Lung (tissue), 12 donors: ENCODE results near the gene EFCAB9. TPM values are rescaled to one million over a fixed set of nuclear protein-coding genes. Genes with fewer than 3 reads are reported as not detected.

Source experiments
- ATAC-seq: fragments of 200-7000 bp; cut with Tn5 transposase; one replicate; pipeline ENCODE4 v1.9.1; 2020; ENCODE audit warnings: moderate number of reproducible peaks; ENCODE audit not compliant: insufficient read depth, low FRiP score
- DNase-seq, 3 donors: peaks; one replicate each; pipeline ENCODE4 v3.0.0-alpha.2; 2013 to 2017
- H3K27ac ChIP-seq, 2 donors: one replicate each; pipeline ENCODE4 v1.5.1; 2013; ENCODE audit warnings: mild to moderate bottlenecking in 2 of 2, moderate library complexity in 2 of 2, control low read depth in 1 of 2, inconsistent platforms in 1 of 2, low read depth in 1 of 2, low read length in 1 of 2
- H3K27me3 ChIP-seq, 3 donors: one replicate each; pipeline ENCODE4 v1.5.1; 2013; ENCODE audit warnings: low read length in 2 of 3; ENCODE audit not compliant: control insufficient read depth in 3 of 3, insufficient read depth in 3 of 3
- H3K36me3 ChIP-seq, 4 donors: one replicate each; pipeline ENCODE4 v1.5.1; 2013; ENCODE audit warnings: low read length in 4 of 4, mild to moderate bottlenecking in 1 of 4, moderate library complexity in 1 of 4; ENCODE audit not compliant: control insufficient read depth in 4 of 4, insufficient read depth in 4 of 4
- H3K4me1 ChIP-seq, 5 donors: one replicate each; pipeline ENCODE4 v1.5.1; 2013; ENCODE audit warnings: low read length in 5 of 5, mild to moderate bottlenecking in 2 of 5, moderate library complexity in 1 of 5; ENCODE audit not compliant: control insufficient read depth in 5 of 5, insufficient read depth in 5 of 5
- H3K4me3 ChIP-seq: one replicate; pipeline ENCODE4 v1.5.1; 2013; ENCODE audit warnings: mild to moderate bottlenecking, control low read depth, moderate library complexity
- H3K9ac ChIP-seq, 2 donors: one replicate each; pipeline ENCODE4 v1.5.1; 2013; ENCODE audit warnings: low read length in 2 of 2, control low read depth in 1 of 2; ENCODE audit not compliant: insufficient read depth in 1 of 2
- H3K9me3 ChIP-seq, 4 donors: one replicate each; pipeline ENCODE4 v1.5.1; 2013; ENCODE audit warnings: low read length in 3 of 4, mild to moderate bottlenecking in 1 of 4, moderate library complexity in 1 of 4; ENCODE audit not compliant: control insufficient read depth in 4 of 4, insufficient read depth in 3 of 4
- WGBS, 2 donors: extraction: QIAGEN DNeasy Blood & Tissue Kit; methylation state at CpG; one replicate each; pipeline ENCODE4 v1.1.7; 2013; 5-methylcytosine and 5-hydroxymethylcytosine counted together
- polyA plus RNA-seq, 2 donors: library from polyadenylated mRNA; stranded (reverse); fragments of 200-250 nt; gene quantifications; one replicate each; pipeline ENCODE4 v1.2.1, GENCODE V29; 2013
- total RNA-seq, 2 donors: library from RNA; depleted of rRNA in 1 of 2; stranded (reverse); fragments of >200 nt in 1 of 2; gene quantifications; one replicate each; pipeline ENCODE4 v1.2.1, GENCODE V29; 2014 to 2021
- TF ChIP-seq, protein P1 (sequence below): IDR thresholded peaks from 2 replicates; pipeline ENCODE4 v1.5.1; 2012; ENCODE audit warnings: mild to moderate bottlenecking; ENCODE audit errors: control extremely low read depth, extremely low read depth
- donor health status: control.
- donor health status: control.
- donor health status: Bipolar disorder and iron deficiency.
- donor health status: healthy.
- donor health status: DM: yes; HTN: yes; CAD: no.

EFCAB9 gene
- total and polyA plus RNA-seq, 4 donors: not detected

DNA sequence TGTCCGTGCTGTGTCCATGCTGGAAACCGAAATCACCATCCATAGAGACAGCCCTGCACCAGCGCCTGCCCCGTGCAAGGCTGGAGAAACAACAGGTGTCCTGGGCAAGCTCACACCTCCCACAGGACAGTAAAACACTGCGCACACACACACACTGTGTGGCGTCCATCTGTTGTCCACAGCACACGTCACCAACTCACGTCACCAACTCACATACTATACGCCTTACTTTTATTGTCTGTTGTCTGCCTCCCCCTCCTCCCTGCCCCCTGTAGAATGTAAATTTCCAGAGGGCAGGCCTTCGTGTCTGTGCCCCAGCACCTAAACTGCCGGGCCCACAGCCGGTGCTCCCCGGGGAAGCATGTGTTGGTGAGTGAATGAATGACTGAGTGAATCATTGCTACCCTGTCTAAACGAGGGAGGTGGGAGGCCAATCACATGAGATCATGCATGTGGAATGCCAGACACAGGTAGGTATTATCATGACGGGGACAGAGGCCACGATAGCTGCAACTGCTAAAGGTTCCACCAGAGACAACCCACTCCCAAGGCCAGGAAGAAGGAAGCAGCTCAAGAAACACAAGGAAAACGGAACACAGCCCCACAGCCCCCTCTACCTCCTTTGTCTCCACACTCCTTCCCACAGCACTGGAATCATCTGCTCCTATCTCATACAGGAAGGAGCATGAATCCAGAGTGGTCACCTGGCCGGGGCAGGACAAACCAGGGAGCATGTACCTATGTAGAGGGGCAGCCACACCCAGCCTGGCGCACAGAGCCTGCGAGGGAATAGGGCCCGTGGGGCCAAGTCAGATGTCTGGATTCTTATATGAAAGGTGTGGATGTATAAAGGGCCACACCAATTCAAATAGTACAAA, 47.9 kb upstream of the EFCAB9 start:
- DNase-seq: no peak

DNA sequence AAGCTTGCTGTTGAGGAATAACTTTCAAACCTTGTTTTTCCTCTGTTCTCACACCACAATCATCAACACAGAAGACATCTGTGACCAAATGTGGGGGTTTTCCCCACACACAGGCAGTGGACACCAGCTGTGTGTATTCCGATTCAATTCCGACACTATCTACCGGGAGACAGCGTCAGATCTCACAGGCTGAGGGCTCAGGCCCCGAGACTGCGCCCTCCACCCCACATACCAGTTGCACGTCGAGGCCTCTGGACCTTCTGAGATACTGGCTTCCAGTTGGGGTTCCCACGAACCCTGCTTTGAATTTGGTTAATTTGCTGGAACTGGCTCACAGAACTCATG, 47.3 kb upstream of the EFCAB9 start:
- Histone ChIP-seq H3K27ac (no peak overlapping the region), H3K9ac (no peak overlapping the region), H3K9me3 (no peaks in the 10 kb centered on the region), H3K27me3 (no peaks in the 10 kb centered on the region), H3K4me3 (no peak overlapping the region), H3K36me3 (peaks cover 0 to 2% (median 1%) of the 10 kb centered on the region in 4 donors), H3K4me1 (peaks cover 0 to 22% (median 0%) of the 10 kb centered on the region in 5 donors)
- DNase-seq (no peak), ATAC-seq (no peak)
- WGBS, 2 donors: 94 to 97% methylated on average over 9 of the region's 9 CpGs
- TF ChIP-seq, protein P1, sequence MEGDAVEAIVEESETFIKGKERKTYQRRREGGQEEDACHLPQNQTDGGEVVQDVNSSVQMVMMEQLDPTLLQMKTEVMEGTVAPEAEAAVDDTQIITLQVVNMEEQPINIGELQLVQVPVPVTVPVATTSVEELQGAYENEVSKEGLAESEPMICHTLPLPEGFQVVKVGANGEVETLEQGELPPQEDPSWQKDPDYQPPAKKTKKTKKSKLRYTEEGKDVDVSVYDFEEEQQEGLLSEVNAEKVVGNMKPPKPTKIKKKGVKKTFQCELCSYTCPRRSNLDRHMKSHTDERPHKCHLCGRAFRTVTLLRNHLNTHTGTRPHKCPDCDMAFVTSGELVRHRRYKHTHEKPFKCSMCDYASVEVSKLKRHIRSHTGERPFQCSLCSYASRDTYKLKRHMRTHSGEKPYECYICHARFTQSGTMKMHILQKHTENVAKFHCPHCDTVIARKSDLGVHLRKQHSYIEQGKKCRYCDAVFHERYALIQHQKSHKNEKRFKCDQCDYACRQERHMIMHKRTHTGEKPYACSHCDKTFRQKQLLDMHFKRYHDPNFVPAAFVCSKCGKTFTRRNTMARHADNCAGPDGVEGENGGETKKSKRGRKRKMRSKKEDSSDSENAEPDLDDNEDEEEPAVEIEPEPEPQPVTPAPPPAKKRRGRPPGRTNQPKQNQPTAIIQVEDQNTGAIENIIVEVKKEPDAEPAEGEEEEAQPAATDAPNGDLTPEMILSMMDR: no peak

More for the DNA sequence above, 47.9 kb upstream of the EFCAB9 start:
- peaks cover 0 to 21% (median 0%) of the 10 kb centered on the region in 5 donors for H3K4me1 ChIP-seq
- no peak for ATAC-seq
- WGBS, 2 donors: 86 to 88% methylated on average over 21 of the region's 21 CpGs
- no peak overlapping the region for H3K9ac ChIP-seq
- H3K27me3 ChIP-seq: no peaks in the 10 kb centered on the region
- TF ChIP-seq, protein P1: no peak
- H3K4me3 ChIP-seq: no peak overlapping the region
- H3K27ac ChIP-seq: no peak overlapping the region
- no peaks in the 10 kb centered on the region for H3K9me3 ChIP-seq
- peaks cover 0 to 2% (median 0%) of the 10 kb centered on the region in 4 donors for H3K36me3 ChIP-seq

DNA sequence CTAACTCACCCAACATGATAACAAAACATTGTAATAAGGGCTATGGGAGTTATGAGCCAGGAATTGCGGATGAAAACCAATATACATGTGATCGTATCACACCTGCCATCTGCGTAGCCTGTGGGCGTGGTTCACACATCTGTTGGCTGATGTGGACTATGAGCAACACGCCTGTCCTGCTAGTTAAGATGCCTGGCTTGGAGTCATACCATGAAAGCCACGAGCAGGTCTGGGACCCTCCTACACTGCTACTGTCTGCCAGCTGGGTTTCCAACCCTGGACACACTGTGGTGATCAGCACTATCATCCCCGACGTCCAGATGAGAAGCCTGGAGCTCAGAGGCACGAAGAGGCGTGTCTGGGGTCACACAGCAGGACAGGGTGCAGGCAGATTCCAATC, 46.1 kb upstream of the EFCAB9 start:
- Histone ChIP-seq H3K27me3 (no peaks in the 10 kb centered on the region), H3K9ac (no peak overlapping the region), H3K9me3 (no peaks in the 10 kb centered on the region), H3K4me1 (peaks cover 0 to 23% (median 0%) of the 10 kb centered on the region in 5 donors), H3K36me3 (peaks cover 0 to 3% (median 1%) of the 10 kb centered on the region in 4 donors), H3K4me3 (no peak overlapping the region), H3K27ac (no peak overlapping the region)
- DNase-seq (no peak), ATAC-seq (no peak)
- TF ChIP-seq, protein P1: no peak
- WGBS, 2 donors: 88 to 91% methylated on average over 10 of the region's 10 CpGs
